DOHH2 (cell line): ENCODE measurements around the gene GATAD2A.

Experiments
- H3F3A ChIP-seq: fragments of 200-600 bp; sonication (generic), shearing (Covaris generic); 2 replicates; pipeline ENCODE4 v1.6.0; 2016; ENCODE audit warnings: antibody characterized with exemption, mild to moderate bottlenecking; ENCODE audit not compliant: control insufficient read depth, insufficient read depth
- H3K27ac ChIP-seq: fragments of 200-600 bp; sonication (generic); 2 replicates; pipeline ENCODE4 v1.5.1; 2014; ENCODE audit warnings: low read depth, mild to moderate bottlenecking, low read length, moderate library complexity
- H3K27me3 ChIP-seq: fragments of 200-600 bp; sonication (generic); 2 replicates; pipeline ENCODE4 v1.6.1; 2014; ENCODE audit warnings: mild to moderate bottlenecking, low read length, mixed read lengths; ENCODE audit not compliant: control insufficient read depth
- H3K36me3 ChIP-seq: fragments of 200-600 bp; sonication (generic); 2 replicates; pipeline ENCODE4 v1.6.1; 2014; ENCODE audit warnings: mild to moderate bottlenecking, low read length, moderate library complexity, mixed read lengths; ENCODE audit not compliant: control insufficient read depth
- H3K4me1 ChIP-seq: fragments of 200-600 bp; sonication (generic); 2 replicates; pipeline ENCODE4 v1.6.1; 2014; ENCODE audit warnings: mild to moderate bottlenecking, low read length, mixed read lengths; ENCODE audit not compliant: control insufficient read depth
- H3K4me2 ChIP-seq: fragments of 200-600 bp; sonication (generic); 2 replicates; pipeline ENCODE4 v1.6.0; 2014; ENCODE audit warnings: mild to moderate bottlenecking, low read length, moderate library complexity
- H3K4me3 ChIP-seq: fragments of 200-600 bp; sonication (generic); 2 replicates; pipeline ENCODE4 v1.5.1; 2014; ENCODE audit warnings: mild to moderate bottlenecking, low read length, mixed read lengths
- H3K79me2 ChIP-seq: fragments of 200-600 bp; sonication (generic); 2 replicates; pipeline ENCODE4 v1.6.1; 2014; ENCODE audit warnings: mild to moderate bottlenecking, low read length, mixed read lengths; ENCODE audit not compliant: control insufficient read depth
- H3K9me2 ChIP-seq: fragments of 200-600 bp; sonication (generic); replicated peaks from 2 replicates; pipeline ENCODE4 v1.6.1; 2014; ENCODE audit warnings: mild to moderate bottlenecking, low read length, mixed read lengths; ENCODE audit not compliant: control insufficient read depth
- H3K9me3 ChIP-seq: fragments of 200-600 bp; sonication (generic); 2 replicates; pipeline ENCODE4 v1.6.1; 2014; ENCODE audit warnings: antibody characterized with exemption, low read length, mixed read lengths; ENCODE audit not compliant: control insufficient read depth, insufficient read depth
- H4K20me1 ChIP-seq: fragments of 200-600 bp; sonication (generic); 2 replicates; pipeline ENCODE4 v1.6.0; 2014; ENCODE audit warnings: low read depth, mild to moderate bottlenecking, antibody characterized with exemption, low read length, moderate library complexity; ENCODE audit not compliant: control insufficient read depth, insufficient read depth
- EZH2phosphoT487 ChIP-seq: fragments of 200-600 bp; sonication (generic); IDR thresholded peaks from 2 replicates; pipeline ENCODE4 v1.6.1; 2017; ENCODE audit warnings: borderline replicate concordance, mild to moderate bottlenecking, antibody characterized with exemption, low read length, moderate library complexity, mixed read lengths
- TF ChIP-seq, protein P1 (sequence below): fragments of 200-600 bp; sonication (generic); IDR thresholded peaks from one replicate; pipeline ENCODE4 v1.5.1; 2014; ENCODE audit warnings: antibody characterized with exemption, mild to moderate bottlenecking, low read depth, low read length; ENCODE audit not compliant: poor library complexity, severe bottlenecking

GATAD2A gene

DNA sequence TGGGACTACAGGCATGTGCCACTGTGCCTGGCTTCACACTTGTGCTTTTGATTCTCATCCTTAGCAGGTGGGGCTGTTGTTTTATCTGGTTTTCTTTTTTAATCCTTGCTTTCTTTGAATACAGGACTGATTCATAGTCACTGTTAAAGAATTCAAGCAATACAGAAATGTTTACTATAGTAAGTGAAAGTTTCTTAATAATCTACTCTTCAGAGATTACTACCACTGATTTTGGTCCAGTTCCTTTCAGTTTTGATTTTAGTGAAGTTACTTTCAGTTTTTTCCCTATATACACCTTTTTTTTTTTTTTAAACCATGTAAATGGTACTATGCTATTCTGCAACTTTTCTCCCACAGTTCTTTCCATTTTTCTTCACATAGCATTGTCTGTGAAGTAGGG, 53.6 kb downstream of the GATAD2A start:
- H3K9me3 ChIP-seq = peaks cover 7% of the 10 kb centered on the region; the same call in 1 of the 2 replicates
- H3K27me3 ChIP-seq = no peaks in the 10 kb centered on the region
- peaks cover 99% of the 10 kb centered on the region for H3K79me2 ChIP-seq
- H3K4me3 ChIP-seq = peak overlapping the region; percentile 77
- no peak for TF ChIP-seq EZH2phosphoT487
- TF ChIP-seq, protein P1, sequence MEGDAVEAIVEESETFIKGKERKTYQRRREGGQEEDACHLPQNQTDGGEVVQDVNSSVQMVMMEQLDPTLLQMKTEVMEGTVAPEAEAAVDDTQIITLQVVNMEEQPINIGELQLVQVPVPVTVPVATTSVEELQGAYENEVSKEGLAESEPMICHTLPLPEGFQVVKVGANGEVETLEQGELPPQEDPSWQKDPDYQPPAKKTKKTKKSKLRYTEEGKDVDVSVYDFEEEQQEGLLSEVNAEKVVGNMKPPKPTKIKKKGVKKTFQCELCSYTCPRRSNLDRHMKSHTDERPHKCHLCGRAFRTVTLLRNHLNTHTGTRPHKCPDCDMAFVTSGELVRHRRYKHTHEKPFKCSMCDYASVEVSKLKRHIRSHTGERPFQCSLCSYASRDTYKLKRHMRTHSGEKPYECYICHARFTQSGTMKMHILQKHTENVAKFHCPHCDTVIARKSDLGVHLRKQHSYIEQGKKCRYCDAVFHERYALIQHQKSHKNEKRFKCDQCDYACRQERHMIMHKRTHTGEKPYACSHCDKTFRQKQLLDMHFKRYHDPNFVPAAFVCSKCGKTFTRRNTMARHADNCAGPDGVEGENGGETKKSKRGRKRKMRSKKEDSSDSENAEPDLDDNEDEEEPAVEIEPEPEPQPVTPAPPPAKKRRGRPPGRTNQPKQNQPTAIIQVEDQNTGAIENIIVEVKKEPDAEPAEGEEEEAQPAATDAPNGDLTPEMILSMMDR = no peak
- H3K4me2 ChIP-seq = peak overlapping the region; percentile 99
- H3F3A ChIP-seq = peaks cover 33% of the 10 kb centered on the region
- H3K36me3 ChIP-seq = peaks cover 46% of the 10 kb centered on the region
- peaks cover 76% of the 10 kb centered on the region for H3K4me1 ChIP-seq
- H3K27ac ChIP-seq = peak overlapping the region; percentile 94
- no peaks in the 10 kb centered on the region for H3K9me2 ChIP-seq
- H4K20me1 ChIP-seq = peaks cover 8% of the 10 kb centered on the region; the same call in 1 of the 2 replicates

DNA sequence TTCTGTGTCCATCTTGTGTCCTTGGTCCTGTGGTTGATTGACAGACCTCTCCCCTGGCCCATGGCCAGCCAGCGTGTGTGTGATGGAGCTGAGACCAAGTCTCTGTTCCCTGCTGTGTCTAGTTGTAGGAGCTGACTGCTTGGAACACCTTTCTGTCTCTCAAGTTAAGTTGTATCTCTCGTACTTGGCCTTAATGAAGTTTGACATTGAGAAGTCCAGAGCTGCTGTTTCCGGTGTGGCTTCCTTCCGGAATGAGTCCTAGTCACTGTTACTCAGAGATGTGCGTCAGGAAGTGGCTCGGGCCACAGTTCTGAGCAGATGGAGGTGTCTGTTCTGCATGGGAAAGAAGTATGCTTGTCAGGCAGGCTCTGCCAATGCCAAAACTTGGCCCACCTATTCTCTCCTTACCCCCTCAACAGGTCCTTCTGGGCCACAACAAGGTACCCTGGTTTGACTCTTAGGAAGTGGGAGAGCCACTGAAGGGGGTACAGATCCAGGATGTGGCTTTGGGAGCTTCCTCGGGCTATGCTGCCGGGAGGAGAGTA, 54.3 kb downstream of the GATAD2A start:
- no peaks in the 10 kb centered on the region for H3K27me3 ChIP-seq
- H3K4me2 ChIP-seq = peak overlapping the region; percentile 99
- peaks cover 74% of the 10 kb centered on the region for H3K4me1 ChIP-seq
- peaks cover 51% of the 10 kb centered on the region for H3K36me3 ChIP-seq
- peaks cover 33% of the 10 kb centered on the region for H3F3A ChIP-seq
- H3K4me3 ChIP-seq = peak overlapping the region; percentile 77
- H3K27ac ChIP-seq = peak overlapping the region; percentile 94
- no peaks in the 10 kb centered on the region for H3K9me2 ChIP-seq
- TF ChIP-seq, protein P1 = no peak
- no peak for TF ChIP-seq EZH2phosphoT487
- peaks cover 8% of the 10 kb centered on the region; the same call in 1 of the 2 replicates for H4K20me1 ChIP-seq
- H3K9me3 ChIP-seq = peaks cover 11% of the 10 kb centered on the region; the same call in 1 of the 2 replicates
- H3K79me2 ChIP-seq = peaks cover 99% of the 10 kb centered on the region

DNA sequence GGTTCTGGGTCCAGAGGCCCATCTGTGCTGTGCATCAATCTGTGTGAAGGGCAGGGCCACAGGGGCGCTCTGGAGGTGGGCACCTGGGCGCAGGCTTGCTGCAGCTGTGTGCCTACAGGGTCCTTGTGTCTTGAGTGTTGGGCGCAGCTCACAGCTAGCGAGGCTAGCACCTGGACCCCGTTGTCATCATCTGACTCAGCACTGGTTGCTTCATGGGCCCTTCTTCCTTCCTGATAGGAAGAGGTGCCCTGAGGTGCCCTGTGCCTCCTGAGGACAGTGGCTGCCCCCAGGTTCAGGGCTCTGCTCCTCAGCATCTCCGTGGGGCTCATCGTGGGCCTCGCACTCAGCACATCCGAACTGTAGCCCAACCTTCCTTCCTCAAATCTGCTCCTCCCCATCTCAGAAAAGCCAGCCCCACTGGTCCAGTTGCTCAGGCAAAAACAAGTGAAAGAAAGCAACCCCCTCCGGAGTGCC, 54.8 kb downstream of the GATAD2A start:
- peaks cover 56% of the 10 kb centered on the region for H3K36me3 ChIP-seq
- no peaks in the 10 kb centered on the region for H3K9me2 ChIP-seq
- peak overlapping the region; percentile 99 for H3K4me2 ChIP-seq
- peak overlapping the region; percentile 94 for H3K27ac ChIP-seq
- peak overlapping the region; percentile 77 for H3K4me3 ChIP-seq
- peaks cover 8% of the 10 kb centered on the region; the same call in 1 of the 2 replicates for H4K20me1 ChIP-seq
- peaks cover 99% of the 10 kb centered on the region for H3K79me2 ChIP-seq
- peaks cover 16% of the 10 kb centered on the region; the same call in 1 of the 2 replicates for H3K9me3 ChIP-seq
- H3K4me1 ChIP-seq = peaks cover 70% of the 10 kb centered on the region
- no peaks in the 10 kb centered on the region for H3K27me3 ChIP-seq
- TF ChIP-seq, protein P1 = no peak
- H3F3A ChIP-seq = peaks cover 33% of the 10 kb centered on the region
